AG04449 (cell line): ENCODE results near the gene DOCK10.
"Not testable (repeated sequence)": the region's sequence is repeated elsewhere in the genome, so short reads cannot be mapped to it uniquely, and the experiment has no call there.

Experiments used
- CTCF ChIA-PET: fragments of 350-600 bp; formaldehyde crosslinking; extraction: SDS; loops from one replicate; lab custom pipeline; 2021; ENCODE audit warnings: antibody characterized with exemption; lab: Yijun Ruan, JAX
- POLR2A ChIA-PET: fragments of 400-600, 350-600 bp; formaldehyde crosslinking; extraction: SDS; loops from one replicate; lab custom pipeline; 2020; ENCODE audit warnings: antibody characterized with exemption, inconsistent platforms; lab: Yijun Ruan, JAX
- DNase-seq: peaks from one replicate; pipeline ENCODE4 v3.0.0-alpha.2; 2010; ENCODE audit warnings: low read depth, low spot score
- H3K4me3 ChIP-seq: 2 replicates; pipeline ENCODE4 v1.5.1; 2011; ENCODE audit warnings: low read depth, mild to moderate bottlenecking, control low read depth, low read length
- TF ChIP-seq, protein P1 (sequence below): IDR thresholded peaks from one replicate; pipeline ENCODE4 v1.5.1; 2011; ENCODE audit warnings: mild to moderate bottlenecking, moderate library complexity, low read length, control low read depth, inconsistent platforms; ENCODE audit not compliant: insufficient read depth; ENCODE audit errors: missing control alignments

The DOCK10 gene

DNA sequence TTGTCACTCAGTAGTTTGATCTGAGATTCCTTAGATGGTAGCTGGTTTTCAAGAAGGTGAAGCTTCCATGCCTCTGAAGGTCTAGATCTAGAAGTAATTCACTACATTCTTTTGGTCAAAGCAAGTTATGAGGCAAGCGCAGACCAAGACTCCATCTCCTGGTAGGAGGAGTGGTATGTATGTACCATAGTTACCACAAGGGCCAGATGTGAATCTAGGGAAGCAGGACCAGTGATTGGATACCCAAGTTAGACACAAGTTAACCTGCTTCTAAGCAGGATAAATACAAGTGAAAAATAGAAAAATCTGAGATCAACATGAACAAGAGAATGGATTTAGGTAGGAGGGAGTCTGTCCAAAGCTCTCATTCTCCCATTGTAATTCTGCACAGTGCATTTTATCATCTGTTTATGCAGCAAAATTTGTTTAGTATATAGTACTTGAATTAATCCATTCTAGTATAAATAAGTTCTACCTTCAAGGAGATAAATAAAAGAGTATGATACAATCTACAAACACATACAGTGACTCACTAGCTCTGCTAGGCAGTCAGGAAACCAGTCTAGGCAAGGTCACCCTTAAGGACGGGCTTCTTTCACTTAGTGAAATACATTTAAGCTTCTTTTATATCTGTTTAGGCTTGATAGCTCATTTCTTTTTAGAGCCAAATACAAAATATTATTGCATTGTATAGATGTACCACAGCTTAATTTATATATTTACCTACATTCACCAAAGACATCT lies 14.2 kb upstream of the DOCK10 start:
- CTCF ChIA-PET, result interaction anchor here (1.7 kb wide), 1 partner anchor 14 kb away, joined by 5 read pairs; no protein-coding TSS in a partner anchor

DNA sequence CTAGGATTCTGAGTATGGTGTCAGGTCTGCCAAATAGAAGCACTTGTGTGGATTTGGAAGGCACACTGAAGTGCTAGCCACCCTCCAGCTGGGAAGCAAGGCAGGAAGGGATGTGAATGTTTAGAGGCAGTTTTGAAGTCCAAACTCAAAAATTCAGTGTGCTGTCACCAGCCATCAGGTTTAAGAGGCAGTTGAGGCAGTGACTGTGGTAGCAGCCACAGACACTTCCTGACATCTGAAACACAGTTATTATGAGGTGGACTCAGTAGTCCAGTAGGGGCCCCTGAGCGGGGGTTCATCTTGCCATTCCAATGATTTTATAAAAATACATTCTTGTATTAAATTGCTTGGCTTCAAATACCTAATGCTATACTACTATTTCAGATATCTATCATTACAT lies 13.4 kb upstream of the DOCK10 start:
- DNase-seq, result no peak
- ChIA-PET POLR2A (no interaction called here), CTCF (interaction anchor here (1.0 to 1.7 kb wide), 2 partner anchors 14 to 38 kb away, joined by 3 to 5 read pairs; no protein-coding TSS in a partner anchor)
- H3K4me3 ChIP-seq, result no peak overlapping the region
- TF ChIP-seq, protein P1, sequence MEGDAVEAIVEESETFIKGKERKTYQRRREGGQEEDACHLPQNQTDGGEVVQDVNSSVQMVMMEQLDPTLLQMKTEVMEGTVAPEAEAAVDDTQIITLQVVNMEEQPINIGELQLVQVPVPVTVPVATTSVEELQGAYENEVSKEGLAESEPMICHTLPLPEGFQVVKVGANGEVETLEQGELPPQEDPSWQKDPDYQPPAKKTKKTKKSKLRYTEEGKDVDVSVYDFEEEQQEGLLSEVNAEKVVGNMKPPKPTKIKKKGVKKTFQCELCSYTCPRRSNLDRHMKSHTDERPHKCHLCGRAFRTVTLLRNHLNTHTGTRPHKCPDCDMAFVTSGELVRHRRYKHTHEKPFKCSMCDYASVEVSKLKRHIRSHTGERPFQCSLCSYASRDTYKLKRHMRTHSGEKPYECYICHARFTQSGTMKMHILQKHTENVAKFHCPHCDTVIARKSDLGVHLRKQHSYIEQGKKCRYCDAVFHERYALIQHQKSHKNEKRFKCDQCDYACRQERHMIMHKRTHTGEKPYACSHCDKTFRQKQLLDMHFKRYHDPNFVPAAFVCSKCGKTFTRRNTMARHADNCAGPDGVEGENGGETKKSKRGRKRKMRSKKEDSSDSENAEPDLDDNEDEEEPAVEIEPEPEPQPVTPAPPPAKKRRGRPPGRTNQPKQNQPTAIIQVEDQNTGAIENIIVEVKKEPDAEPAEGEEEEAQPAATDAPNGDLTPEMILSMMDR, result no peak

More for the DNA sequence above, 14.2 kb upstream of the DOCK10 start:
- TF ChIP-seq, protein P1, result no peak
- H3K4me3 ChIP-seq, result no peak overlapping the region
- DNase-seq, result no peak
- POLR2A ChIA-PET, result no interaction called here

DNA sequence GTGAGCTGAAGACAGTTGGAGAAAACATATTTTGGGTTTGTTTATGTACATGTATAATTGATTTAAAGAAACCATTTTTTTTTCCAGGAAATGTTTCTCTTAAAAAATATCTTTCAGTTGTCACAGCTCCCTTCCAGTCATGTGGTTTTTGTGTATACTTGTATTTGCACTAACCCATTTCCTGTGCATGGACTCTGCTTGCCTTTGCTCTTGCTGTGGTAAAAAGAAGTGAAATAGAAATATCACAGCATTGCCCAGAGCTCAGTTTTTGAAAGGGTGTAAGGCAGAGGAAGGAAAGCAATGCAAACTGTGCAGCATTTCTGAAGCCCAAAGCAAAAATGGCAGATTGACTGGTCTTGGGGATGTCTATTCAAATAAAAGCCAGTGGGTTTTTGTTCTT lies 10.4 kb upstream of the DOCK10 start:
- no peak overlapping the region for H3K4me3 ChIP-seq
- POLR2A ChIA-PET, result no interaction called here
- TF ChIP-seq, protein P1, result no peak
- CTCF ChIA-PET, result interaction anchor here (0.7 to 1.7 kb wide), 2 partner anchors 10 to 35 kb away, joined by 3 to 7 read pairs; partner anchors contain the start of gene DOCK10
- no peak for DNase-seq

DNA sequence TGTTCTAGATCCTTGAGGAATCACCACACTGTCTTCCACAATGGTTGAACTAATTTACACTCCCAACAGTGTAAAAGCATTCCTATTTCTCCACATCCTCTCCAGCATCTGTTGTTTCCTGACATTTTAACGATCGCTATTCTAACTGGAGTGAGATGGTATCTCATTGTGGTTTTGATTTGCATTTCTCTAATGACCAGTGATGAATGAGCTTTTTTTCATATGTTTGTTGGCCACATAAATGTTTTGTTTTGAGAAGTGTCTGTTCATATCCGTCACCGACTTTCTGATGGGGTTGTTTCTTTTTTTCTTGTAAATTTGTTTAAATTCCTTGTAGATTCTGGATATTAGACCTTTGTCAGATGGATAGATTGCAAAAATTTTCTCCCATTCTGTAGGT lies 5.2 kb upstream of the DOCK10 start:
- POLR2A ChIA-PET, H3K4me3 ChIP-seq, CTCF ChIA-PET, DNase-seq: not testable (repeated sequence)

DNA sequence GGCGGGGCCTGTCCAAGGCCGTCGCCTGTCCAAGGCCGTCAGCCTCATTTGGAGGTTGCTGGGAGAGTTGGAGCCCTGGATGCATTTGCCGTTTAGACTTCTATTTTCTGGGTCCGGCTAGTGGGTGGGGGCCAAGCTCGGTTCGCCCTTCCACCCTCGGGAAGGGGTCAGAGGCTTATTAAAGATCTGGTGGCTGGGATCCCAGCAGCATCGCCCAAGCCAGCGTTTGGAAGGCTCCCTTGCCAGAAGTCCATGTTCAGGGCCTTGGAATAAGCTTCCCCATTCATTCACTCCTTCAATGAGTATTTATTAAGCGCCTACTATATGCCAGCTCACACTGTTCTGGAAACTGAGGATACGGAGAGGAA lies 516 bp upstream of the DOCK10 start:
- peak overlapping the region; percentile 79 for H3K4me3 ChIP-seq
- TF ChIP-seq, protein P1, result no peak
- POLR2A ChIA-PET, result interaction anchor here (1.0 to 2.1 kb wide), 3 partner anchors 17 to 61 kb away, joined by 3 to 11 read pairs (median 4); no protein-coding TSS in a partner anchor
- no peak for DNase-seq
- CTCF ChIA-PET, result interaction anchor here (1.1 to 2.3 kb wide), 5 partner anchors 10 to 264 kb away, joined by 3 to 7 read pairs (median 4); no protein-coding TSS in a partner anchor

DNA sequence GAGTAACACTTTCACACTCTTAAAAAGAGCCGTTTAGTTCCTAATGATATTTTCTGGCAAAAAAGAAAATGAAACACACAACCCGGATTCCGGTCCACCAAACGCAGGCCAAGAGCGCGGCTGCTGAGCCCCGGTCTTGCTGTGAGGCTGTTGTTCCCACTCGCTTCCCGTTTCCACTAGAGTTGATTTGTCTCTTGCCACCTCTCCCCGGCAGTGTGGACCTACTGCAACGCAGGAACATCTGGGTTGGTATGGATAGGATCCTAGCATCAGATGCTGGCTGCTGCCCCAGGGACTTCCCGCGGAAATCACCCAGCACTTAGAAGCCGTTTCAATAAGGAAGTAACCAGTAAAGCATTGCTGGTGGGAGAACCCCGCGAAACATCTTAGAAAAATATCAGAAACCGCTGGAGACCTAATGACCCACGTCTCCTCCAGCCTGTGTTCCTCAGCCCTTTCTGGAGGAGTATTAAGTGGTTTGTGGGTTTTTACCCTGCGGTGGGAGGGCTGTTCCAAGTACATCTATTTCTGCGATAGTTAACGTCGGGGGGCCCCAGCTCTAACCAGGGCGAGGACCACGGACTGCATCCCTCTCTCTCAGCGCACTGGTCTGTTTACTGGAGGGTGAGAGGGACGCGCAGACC lies 939 bp downstream of the DOCK10 start:
- TF ChIP-seq, protein P1, result no peak
- POLR2A ChIA-PET, result interaction anchor here (0.6 to 2.1 kb wide), 6 partner anchors 14 to 634 kb away, joined by 3 to 11 read pairs (median 3); no protein-coding TSS in a partner anchor
- DNase-seq, result no peak
- H3K4me3 ChIP-seq, result peak overlapping the region; percentile 79
- CTCF ChIA-PET, result interaction anchor here (0.8 to 2.3 kb wide), 8 partner anchors 12 to 263 kb away, joined by 3 to 7 read pairs (median 3); no protein-coding TSS in a partner anchor
